Psoas muscle (tissue), 8 donors: Measurements from ENCODE around the gene ASB13. TPM values are rescaled to one million over a fixed set of nuclear protein-coding genes. Genes with fewer than 3 reads are reported as not detected.

Experiments
- ATAC-seq, 4 donors: fragments of 200-7000 bp; cut with Tn5 transposase; one replicate each; pipeline ENCODE4 v1.9.1; 2020; ENCODE audit warnings: moderate library complexity in 3 of 4, mild to moderate bottlenecking in 2 of 4
- DNase-seq, 2 donors: peaks; one replicate each; pipeline ENCODE4 v3.0.0-alpha.2; 2020
- H3K27ac ChIP-seq: fragments of 200-600 bp; one replicate; pipeline ENCODE4 v1.8.0; 2022
- H3K27me3 ChIP-seq, 3 donors: fragments of 200-600 bp in 1 of 3; one replicate each; pipeline versions ENCODE4 v1.6.1 to v1.8.0; 2013 to 2022; ENCODE audit warnings: low read length in 2 of 3, mild to moderate bottlenecking in 2 of 3, moderate library complexity in 1 of 3; ENCODE audit not compliant: insufficient read depth in 3 of 3
- H3K36me3 ChIP-seq, 2 donors: fragments of 200-600 bp in 1 of 2; one replicate each; pipeline versions ENCODE4 v1.6.1 to v1.8.0; 2013 to 2022; ENCODE audit warnings: low read depth in 1 of 2, mild to moderate bottlenecking in 1 of 2, moderate library complexity in 1 of 2; ENCODE audit not compliant: insufficient read depth in 1 of 2
- H3K4me1 ChIP-seq: fragments of 200-600 bp; one replicate; pipeline ENCODE4 v1.8.0; 2022
- H3K4me3 ChIP-seq: fragments of 200-600 bp; one replicate; pipeline ENCODE4 v1.8.0; 2022; ENCODE audit warnings: mild to moderate bottlenecking
- H3K9me3 ChIP-seq: fragments of 200-600 bp; one replicate; pipeline ENCODE4 v1.8.0; 2022
- WGBS, 3 donors: extraction: QIAGEN DNeasy Blood & Tissue Kit; methylation state at CpG; one replicate each; pipeline versions ENCODE4 v1.1.6 to v1.1.7; 2013; 5-methylcytosine and 5-hydroxymethylcytosine counted together
- intact Hi-C, 2 donors: fragments of 100-400 bp; cut with DNase I; formaldehyde crosslinking; loops; one replicate each; pipeline versions ENCODE4 v1.11.0 to v1.14.2; 2022
- polyA plus RNA-seq, 3 donors: library from polyadenylated mRNA; stranded (reverse); fragments of 200-250 nt; gene quantifications; one replicate each; pipeline ENCODE4 v1.2.3, GENCODE V29; 2013
- total RNA-seq, 4 donors: library from RNA; stranded (reverse); fragmentation: NEBNext Ultra II Directional in 2 of 4; extraction: Animal tissue kit (Norgen Biotek cat#: 25700) in 2 of 4; gene quantifications; one replicate each; pipeline versions ENCODE4 v1.2.1 to v1.2.4, GENCODE V29; 2021 to 2023
- TF ChIP-seq, protein P1 (sequence below): fragments of 200-600 bp; IDR thresholded peaks from one replicate; pipeline ENCODE4 v1.8.0; 2022; ENCODE audit warnings: antibody characterized with exemption
- donor health status: healthy with polysubstance abuse.
- donor health status: DM: no; HTN: no; CAD: no; lungs with moderate emphysema.
- donor health status: Bipolar disorder and iron deficiency.
- donor health status: healthy.
- donor health status: DM: yes; HTN: yes; CAD: no.
- donor health status: DM: no; HTN: no; CAD: no.
- donor health status: DM: no; HTN: no; CAD: no.
- donor health status: DM: yes; HTN: yes; CAD: no.

The ASB13 gene
- total and polyA plus RNA-seq, 7 donors, result 9.8 to 20.8 (median 14.2) TPM

DNA sequence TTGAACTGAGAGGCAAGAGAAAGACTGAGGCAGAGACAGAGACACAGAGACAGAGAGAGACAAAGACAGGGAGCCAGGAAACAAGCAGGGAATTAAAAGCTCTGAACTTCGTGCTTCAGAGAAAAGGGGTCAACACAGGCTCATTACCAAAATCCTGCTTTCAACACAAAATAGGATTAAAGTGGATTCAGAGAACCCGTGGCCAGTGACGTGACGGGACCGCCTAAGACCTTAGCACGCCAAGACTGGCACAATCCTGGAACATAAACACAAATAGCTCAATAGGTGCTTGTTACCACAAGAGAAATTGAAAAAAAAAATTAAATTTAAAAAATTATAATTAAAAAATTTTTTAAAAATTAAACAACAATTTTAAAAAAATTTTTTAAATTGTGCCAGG lies 21.5 kb downstream of the ASB13 start:
- TF ChIP-seq, protein P1, sequence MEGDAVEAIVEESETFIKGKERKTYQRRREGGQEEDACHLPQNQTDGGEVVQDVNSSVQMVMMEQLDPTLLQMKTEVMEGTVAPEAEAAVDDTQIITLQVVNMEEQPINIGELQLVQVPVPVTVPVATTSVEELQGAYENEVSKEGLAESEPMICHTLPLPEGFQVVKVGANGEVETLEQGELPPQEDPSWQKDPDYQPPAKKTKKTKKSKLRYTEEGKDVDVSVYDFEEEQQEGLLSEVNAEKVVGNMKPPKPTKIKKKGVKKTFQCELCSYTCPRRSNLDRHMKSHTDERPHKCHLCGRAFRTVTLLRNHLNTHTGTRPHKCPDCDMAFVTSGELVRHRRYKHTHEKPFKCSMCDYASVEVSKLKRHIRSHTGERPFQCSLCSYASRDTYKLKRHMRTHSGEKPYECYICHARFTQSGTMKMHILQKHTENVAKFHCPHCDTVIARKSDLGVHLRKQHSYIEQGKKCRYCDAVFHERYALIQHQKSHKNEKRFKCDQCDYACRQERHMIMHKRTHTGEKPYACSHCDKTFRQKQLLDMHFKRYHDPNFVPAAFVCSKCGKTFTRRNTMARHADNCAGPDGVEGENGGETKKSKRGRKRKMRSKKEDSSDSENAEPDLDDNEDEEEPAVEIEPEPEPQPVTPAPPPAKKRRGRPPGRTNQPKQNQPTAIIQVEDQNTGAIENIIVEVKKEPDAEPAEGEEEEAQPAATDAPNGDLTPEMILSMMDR, result no peak
- Histone ChIP-seq H3K9me3 (no peaks in the 10 kb centered on the region), H3K4me1 (no peaks in the 10 kb centered on the region), H3K36me3 (peaks cover 6 to 75% of the 10 kb centered on the region in 2 donors), H3K4me3 (no peak overlapping the region), H3K27me3 (no peaks in the 10 kb centered on the region), H3K27ac (peak overlapping the region; percentile 60)
- DNase-seq (no peak), ATAC-seq (no peak)
- WGBS, 3 donors, result 81 to 91% (median 83%) methylated on average over 6 of the region's 6 CpGs
- intact Hi-C loops, result no loop called here

DNA sequence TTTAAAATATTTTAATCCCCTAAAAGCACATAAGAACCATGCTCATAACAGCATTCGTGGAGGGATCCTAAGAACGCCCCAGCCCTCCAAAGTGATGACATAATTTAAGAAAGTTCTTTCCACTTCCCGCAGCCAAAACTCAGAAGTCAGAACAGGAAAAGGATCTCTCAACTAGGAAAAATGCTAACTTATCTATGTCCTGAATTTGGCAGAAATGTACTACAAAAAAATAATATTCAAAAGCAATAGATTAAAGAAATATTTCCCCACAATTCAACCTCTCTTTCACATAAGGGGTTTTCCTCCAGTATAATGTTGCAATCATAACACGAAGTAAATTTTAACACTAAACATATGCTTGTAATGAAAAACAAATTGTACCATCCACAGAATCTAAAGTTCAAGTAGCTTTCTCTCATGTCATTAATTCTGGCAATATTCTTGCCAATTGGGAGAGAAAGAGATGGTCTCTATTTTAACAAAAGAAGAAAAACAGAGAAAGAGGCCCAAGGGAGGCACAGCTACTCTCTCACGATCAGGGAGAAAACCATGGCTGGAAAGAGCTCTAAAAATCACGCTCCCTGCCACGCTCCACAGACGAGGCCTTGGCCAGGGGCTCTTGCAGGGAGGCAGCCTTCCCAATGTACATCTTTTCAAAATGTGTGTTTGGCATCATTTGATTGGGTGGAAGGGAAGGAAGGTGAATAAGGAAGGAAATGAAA lies 22.9 kb downstream of the ASB13 start:
- H3K27ac ChIP-seq, result no peak overlapping the region
- ATAC-seq (no peak), DNase-seq (no peak)
- TF ChIP-seq, protein P1, result no peak
- no peaks in the 10 kb centered on the region for H3K4me1 ChIP-seq
- H3K27me3 ChIP-seq, result no peaks in the 10 kb centered on the region
- H3K4me3 ChIP-seq, result no peak overlapping the region
- peaks cover 12 to 75% of the 10 kb centered on the region in 2 donors for H3K36me3 ChIP-seq
- 62 to 64% (median 63%) methylated on average over 8 of the region's 8 CpGs for WGBS, 3 donors
- intact Hi-C loops, result no loop called here
- H3K9me3 ChIP-seq, result no peaks in the 10 kb centered on the region

DNA sequence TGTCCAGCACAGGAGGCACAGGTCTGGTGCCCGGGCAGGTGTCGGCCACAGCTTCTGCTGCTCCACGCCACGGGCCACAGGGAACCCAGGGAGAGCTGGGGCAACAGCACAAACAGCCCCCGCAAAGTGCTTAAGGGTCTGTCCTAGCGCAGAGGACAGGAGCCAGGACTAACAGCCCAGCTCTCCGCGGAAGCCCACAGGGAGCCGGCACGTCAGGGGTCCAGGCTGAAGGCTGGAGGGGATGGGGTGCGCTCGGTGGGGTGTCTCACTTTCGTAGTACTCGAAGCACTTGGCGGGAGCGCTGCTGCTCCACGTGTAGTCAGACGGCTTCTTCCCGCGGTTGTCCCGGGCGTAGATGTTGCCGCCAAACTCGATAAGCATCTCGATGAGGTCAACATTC lies 24.9 kb downstream of the ASB13 start:
- intact Hi-C loops, result no loop called here
- TF ChIP-seq, protein P1, result no peak
- ATAC-seq (no peak), DNase-seq (peak in 1 of 2 donors; percentile 41)
- Histone ChIP-seq H3K4me3 (no peak overlapping the region), H3K9me3 (no peaks in the 10 kb centered on the region), H3K36me3 (peaks cover 12 to 62% of the 10 kb centered on the region in 2 donors), H3K27ac (no peak overlapping the region), H3K27me3 (no peaks in the 10 kb centered on the region), H3K4me1 (no peaks in the 10 kb centered on the region)
- 94 to 96% (median 95%) methylated on average over 25 of the region's 25 CpGs for WGBS, 3 donors

DNA sequence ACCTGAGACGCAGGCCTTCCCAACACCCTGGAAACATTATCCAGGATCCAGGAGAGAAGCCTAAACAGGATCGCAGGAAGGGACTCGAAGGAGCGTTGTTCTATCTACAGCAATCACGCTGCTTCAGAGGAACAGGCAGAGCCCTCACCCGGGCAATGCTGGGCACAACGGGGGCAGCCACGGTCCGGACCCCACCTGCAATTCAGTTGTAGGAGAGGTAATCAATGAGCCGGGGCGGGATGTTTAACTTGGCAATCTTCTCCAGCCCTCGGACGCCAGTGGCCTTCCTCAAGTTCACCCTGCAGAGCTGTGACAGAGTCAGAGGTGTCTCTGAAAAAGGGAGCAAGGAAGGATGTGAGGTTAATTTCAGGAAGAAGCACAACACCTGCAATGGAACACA lies 25.9 kb downstream of the ASB13 start:
- no peaks in the 10 kb centered on the region for H3K27me3 ChIP-seq
- TF ChIP-seq, protein P1, result no peak
- H3K4me1 ChIP-seq, result no peaks in the 10 kb centered on the region
- no peak overlapping the region for H3K4me3 ChIP-seq
- DNase-seq (no peak), ATAC-seq (no peak)
- intact Hi-C loops, result no loop called here
- WGBS, 3 donors, result 78 to 86% (median 86%) methylated on average over 13 of the region's 13 CpGs
- H3K9me3 ChIP-seq, result no peaks in the 10 kb centered on the region
- H3K27ac ChIP-seq, result no peak overlapping the region
- peaks cover 12 to 61% of the 10 kb centered on the region in 2 donors for H3K36me3 ChIP-seq

DNA sequence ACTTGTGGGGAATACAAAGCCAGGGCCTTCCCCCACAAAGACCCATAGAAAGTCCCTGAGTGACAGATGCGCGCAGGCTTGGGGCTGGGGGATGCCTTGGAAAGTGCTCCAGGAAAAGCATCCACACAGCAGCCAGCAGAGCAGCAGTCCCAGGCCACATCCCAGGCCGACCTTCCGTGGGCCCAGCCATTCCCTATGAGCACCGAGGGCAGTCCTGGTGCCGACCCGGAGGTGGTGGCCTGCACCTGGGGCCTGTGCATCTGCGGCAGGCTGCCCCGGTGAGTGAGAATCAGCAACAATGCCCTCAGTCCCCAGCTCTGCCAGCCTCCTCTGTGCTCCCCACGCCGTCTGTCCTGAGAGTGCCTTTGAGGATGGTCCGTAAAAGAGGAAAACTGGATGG lies 26.4 kb downstream of the ASB13 start:
- H3K27ac ChIP-seq, result no peak overlapping the region
- peaks cover 12 to 61% of the 10 kb centered on the region in 2 donors for H3K36me3 ChIP-seq
- TF ChIP-seq, protein P1, result no peak
- intact Hi-C loops, result no loop called here
- H3K4me3 ChIP-seq, result no peak overlapping the region
- ATAC-seq, result no peak
- no peaks in the 10 kb centered on the region for H3K4me1 ChIP-seq
- DNase-seq, result no peak
- H3K9me3 ChIP-seq, result no peaks in the 10 kb centered on the region
- H3K27me3 ChIP-seq, result no peaks in the 10 kb centered on the region
- 86 to 93% (median 87%) methylated on average over 12 of the region's 12 CpGs for WGBS, 3 donors
